ENCODE data around the gene FLT1. TPM values are rescaled to one million over a fixed set of nuclear protein-coding genes. Genes with fewer than 3 reads are reported as not detected.

Gene FLT1
- total RNA-seq, 1 donor from 2014 or later: 46.0 TPM

DNA sequence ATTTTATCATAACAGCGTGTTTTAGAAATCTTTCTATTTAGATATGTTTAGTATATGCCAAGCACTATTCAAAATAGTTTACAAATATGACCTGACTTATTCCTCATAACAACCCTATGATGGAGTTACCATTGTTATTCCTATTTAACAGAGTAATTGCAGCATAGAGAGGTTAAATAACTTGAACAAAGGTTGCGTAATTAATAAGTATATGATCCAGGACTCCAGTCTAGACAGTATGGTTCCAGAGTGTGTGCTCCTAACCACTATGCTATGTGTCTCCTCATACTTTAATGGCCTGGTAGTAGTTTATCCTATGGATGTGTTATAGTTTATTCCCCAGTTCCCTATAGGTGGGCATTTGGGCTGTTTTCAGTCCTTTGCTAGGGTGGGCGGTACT lies 211.3 kb downstream of the FLT1 start:
- intact Hi-C loops (cut with DNase I): no loop called here
- H3K4me1 ChIP-seq: no peaks in the 10 kb centered on the region
- no peaks in the 10 kb centered on the region for H3K27me3 ChIP-seq
- peaks cover 25 to 45% of the 10 kb centered on the region in 2 donors for H3K36me3 ChIP-seq
- no peak overlapping the region for H3K27ac ChIP-seq
- no peak for DNase-seq (ENCODE audit: low spot score in 2 of 2)
- H3K9me3 ChIP-seq: no peaks in the 10 kb centered on the region
- H3K4me3 ChIP-seq: no peak overlapping the region
- TF ChIP-seq, protein P1, sequence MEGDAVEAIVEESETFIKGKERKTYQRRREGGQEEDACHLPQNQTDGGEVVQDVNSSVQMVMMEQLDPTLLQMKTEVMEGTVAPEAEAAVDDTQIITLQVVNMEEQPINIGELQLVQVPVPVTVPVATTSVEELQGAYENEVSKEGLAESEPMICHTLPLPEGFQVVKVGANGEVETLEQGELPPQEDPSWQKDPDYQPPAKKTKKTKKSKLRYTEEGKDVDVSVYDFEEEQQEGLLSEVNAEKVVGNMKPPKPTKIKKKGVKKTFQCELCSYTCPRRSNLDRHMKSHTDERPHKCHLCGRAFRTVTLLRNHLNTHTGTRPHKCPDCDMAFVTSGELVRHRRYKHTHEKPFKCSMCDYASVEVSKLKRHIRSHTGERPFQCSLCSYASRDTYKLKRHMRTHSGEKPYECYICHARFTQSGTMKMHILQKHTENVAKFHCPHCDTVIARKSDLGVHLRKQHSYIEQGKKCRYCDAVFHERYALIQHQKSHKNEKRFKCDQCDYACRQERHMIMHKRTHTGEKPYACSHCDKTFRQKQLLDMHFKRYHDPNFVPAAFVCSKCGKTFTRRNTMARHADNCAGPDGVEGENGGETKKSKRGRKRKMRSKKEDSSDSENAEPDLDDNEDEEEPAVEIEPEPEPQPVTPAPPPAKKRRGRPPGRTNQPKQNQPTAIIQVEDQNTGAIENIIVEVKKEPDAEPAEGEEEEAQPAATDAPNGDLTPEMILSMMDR (IDR thresholded peaks at IDR 0.05): no peak

DNA sequence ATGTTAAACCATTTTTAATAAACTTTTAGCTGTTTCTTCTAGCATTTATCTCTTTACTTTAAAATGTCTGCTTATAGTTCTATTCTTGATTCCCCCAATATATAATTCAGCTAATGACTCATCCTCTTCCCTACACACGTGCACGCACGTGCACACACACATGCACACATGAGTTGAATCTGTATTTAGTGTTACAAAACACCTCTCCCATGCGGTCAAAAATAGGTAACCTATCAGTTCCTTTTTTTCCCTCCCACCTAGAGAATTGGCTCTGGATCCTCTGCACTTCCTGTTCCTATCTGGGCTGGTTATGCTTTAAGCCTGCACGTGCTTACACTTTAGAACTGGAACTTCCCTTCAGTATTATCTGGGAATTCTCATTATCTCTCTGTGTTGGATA lies 212.5 kb downstream of the FLT1 start:
- intact Hi-C loops (cut with DNase I): no loop called here
- H3K4me3 ChIP-seq: no peak overlapping the region
- H3K4me1 ChIP-seq: no peaks in the 10 kb centered on the region
- TF ChIP-seq, protein P1 (IDR thresholded peaks at IDR 0.05): no peak
- no peak for DNase-seq (ENCODE audit: low spot score in 2 of 2)
- no peaks in the 10 kb centered on the region for H3K9me3 ChIP-seq
- no peaks in the 10 kb centered on the region for H3K27me3 ChIP-seq
- no peak overlapping the region for H3K27ac ChIP-seq
- peaks cover 30 to 41% of the 10 kb centered on the region in 2 donors for H3K36me3 ChIP-seq

DNA sequence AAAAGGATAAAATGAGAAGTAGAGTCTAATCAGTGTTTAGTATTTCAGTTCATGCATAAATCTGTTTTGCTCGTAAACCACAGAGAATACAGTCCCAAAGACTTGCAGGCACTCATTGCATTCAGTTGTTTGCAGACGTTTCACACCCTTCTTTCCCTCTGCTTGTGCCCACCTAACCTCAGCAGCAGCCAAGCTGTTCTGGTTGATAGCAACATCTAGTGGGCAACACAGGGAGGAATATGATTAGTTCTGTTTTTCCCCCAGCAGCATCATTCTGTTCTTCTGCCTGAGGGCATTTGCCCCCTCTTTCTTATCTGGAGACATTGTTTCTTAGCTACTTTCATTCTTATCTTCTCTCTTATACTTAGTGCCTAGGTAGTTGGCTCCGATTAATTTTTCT lies 221.0 kb downstream of the FLT1 start:
- Histone ChIP-seq H3K27me3 (no peaks in the 10 kb centered on the region), H3K27ac (no peak overlapping the region), H3K36me3 (peaks cover 21 to 44% of the 10 kb centered on the region in 2 donors), H3K9me3 (no peaks in the 10 kb centered on the region), H3K4me1 (no peaks in the 10 kb centered on the region), H3K4me3 (no peak overlapping the region)
- intact Hi-C loops (cut with DNase I): no loop called here
- DNase-seq (ENCODE audit: low spot score in 2 of 2): no peak
- TF ChIP-seq, protein P1 (IDR thresholded peaks at IDR 0.05): no peak

DNA sequence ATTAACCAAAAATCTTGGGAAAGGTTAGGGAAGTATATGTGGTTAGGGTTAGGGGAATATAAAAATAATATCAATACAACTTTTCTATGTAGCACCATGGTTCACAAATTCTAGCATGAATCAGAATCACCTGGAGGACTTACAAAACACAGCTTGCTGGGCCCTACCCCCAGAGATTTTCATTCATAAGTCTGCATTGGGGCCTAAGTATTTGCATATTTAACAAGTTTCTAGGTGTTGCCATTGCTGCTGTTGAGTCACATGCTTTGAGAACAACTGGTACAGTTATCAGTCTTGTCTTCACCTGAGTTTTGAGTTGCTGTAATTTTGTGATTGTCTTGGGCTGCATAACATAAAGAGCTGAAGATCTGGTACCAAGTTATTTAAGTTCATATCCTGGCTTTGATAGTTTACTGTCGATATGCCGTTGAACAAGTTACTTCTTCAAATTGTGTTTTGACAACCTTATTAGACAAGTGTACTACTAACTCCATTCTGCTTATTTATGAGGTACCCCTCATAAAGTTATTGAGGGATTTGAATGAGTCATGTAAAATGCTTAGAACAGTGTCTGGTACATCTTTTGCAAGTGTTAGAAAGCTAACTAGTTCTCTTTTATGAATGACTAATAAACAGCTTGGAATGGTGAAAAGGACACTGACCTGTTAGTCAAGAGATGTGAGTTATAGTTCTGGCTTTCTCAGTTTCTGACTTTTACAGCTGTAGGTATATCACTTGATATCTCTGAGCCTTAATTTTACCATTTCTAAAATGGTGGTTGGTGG lies 223.7 kb downstream of the FLT1 start:
- intact Hi-C loops (cut with DNase I): no loop called here
- no peaks in the 10 kb centered on the region for H3K4me1 ChIP-seq
- no peaks in the 10 kb centered on the region for H3K27me3 ChIP-seq
- TF ChIP-seq, protein P1 (IDR thresholded peaks at IDR 0.05): no peak
- H3K36me3 ChIP-seq: peaks cover 15 to 49% of the 10 kb centered on the region in 2 donors
- no peak for DNase-seq (ENCODE audit: low spot score in 2 of 2)
- no peak overlapping the region for H3K4me3 ChIP-seq
- no peak overlapping the region for H3K27ac ChIP-seq
- no peaks in the 10 kb centered on the region for H3K9me3 ChIP-seq

DNA sequence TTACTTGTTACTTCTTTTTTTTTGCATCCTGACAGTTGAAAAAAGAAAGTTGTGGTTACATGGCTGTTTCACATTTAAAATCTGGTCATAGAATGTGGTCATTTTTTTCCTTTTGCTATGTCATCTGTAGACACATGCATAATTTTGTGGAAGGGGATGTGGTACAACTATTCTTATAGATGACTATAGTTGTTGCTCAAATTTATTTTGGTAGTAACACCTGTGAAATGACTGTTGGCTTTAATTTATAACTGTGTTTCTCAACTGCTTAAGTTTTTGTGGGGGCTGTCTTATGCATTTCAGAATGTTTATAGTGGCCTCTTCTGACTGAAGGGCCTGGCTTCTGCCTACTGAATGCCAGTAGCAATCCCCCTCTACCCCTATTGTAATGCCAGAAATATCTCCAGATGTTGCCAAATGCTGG lies 226.1 kb downstream of the FLT1 start:
- no peaks in the 10 kb centered on the region for H3K4me1 ChIP-seq
- no peak overlapping the region for H3K4me3 ChIP-seq
- H3K9me3 ChIP-seq: no peaks in the 10 kb centered on the region
- intact Hi-C loops (cut with DNase I): no loop called here
- H3K27me3 ChIP-seq: no peaks in the 10 kb centered on the region
- H3K27ac ChIP-seq: no peak overlapping the region
- TF ChIP-seq, protein P1 (IDR thresholded peaks at IDR 0.05): no peak
- H3K36me3 ChIP-seq: peaks cover 14 to 43% of the 10 kb centered on the region in 2 donors
- no peak for DNase-seq (ENCODE audit: low spot score in 2 of 2)

Measured in ascending aorta (tissue), 2 donors.